Gastroesophageal sphincter (tissue), 4 donors: Measurements from ENCODE around the gene CFAP46. TPM values are rescaled to one million over a fixed set of nuclear protein-coding genes. Genes with fewer than 3 reads are reported as not detected.

ENCODE experiments used
- ATAC-seq: fragments of 150-250 bp; one replicate; pipeline ENCODE4 v1.9.1; 2016; ENCODE audit warnings: mild to moderate bottlenecking, moderate library complexity
- H3K27ac ChIP-seq, 4 donors: fragments of 200-600 bp; sonication (generic) in 3 of 4; 1 replicate in 3 of 4; 2 replicates in 1 of 4; pipeline ENCODE4 v1.5.1; 2016 to 2019
- H3K27me3 ChIP-seq: fragments of 200-600 bp; sonication (generic); one replicate; pipeline ENCODE4 v1.5.1; 2019
- H3K36me3 ChIP-seq, 2 donors: fragments of 200-600 bp; sonication (generic); one replicate each; pipeline ENCODE4 v1.5.1; 2019; ENCODE audit warnings: control low read depth in 1 of 2
- H3K4me1 ChIP-seq, 3 donors: fragments of 200-600 bp; sonication (generic); 1 replicate in 2 of 3; 2 replicates in 1 of 3; pipeline ENCODE4 v1.5.1; 2016 to 2019; ENCODE audit warnings: control low read depth in 2 of 3
- H3K4me3 ChIP-seq, 2 donors: fragments of 200-600 bp; sonication (generic); one replicate each; pipeline ENCODE4 v1.5.1; 2019; ENCODE audit warnings: mild to moderate bottlenecking in 1 of 2, moderate library complexity in 1 of 2
- H3K9me3 ChIP-seq, 3 donors: fragments of 200-600 bp; sonication (generic); one replicate each; pipeline ENCODE4 v1.5.1; 2017 to 2019; ENCODE audit warnings: control low read depth in 2 of 3
- CTCF ChIP-seq, 4 experiments: fragments of 200-600 bp in 2 of 4; fragments of 450-650 bp in 2 of 4; sonication (generic) in 1 of 4; IDR thresholded peaks; one replicate each; pipeline ENCODE4 v1.5.1; 2017 to 2019; ENCODE audit warnings: antibody characterized with exemption in 4 of 4, mild to moderate bottlenecking in 2 of 4, moderate library complexity in 2 of 4
- EP300 ChIP-seq: sonication (generic); formaldehyde crosslinking; IDR thresholded peaks from one replicate; pipeline ENCODE4 v1.6.1; 2017; ENCODE audit warnings: antibody characterized with exemption, mild to moderate bottlenecking
- POLR2A ChIP-seq, 2 donors: fragments of 450-650 bp; IDR thresholded peaks; one replicate each; pipeline ENCODE4 v1.6.1; 2017; ENCODE audit warnings: antibody characterized with exemption in 2 of 2, mild to moderate bottlenecking in 2 of 2, moderate library complexity in 1 of 2
- POLR2AphosphoS5 ChIP-seq: sonication (generic); formaldehyde crosslinking; IDR thresholded peaks from one replicate; pipeline ENCODE4 v1.6.1; 2017; ENCODE audit warnings: antibody characterized with exemption
- WGBS, 2 donors: methylation state at CpG; one replicate each; pipeline ENCODE4 v1.1.5; 2018; ENCODE audit warnings: low coverage in 1 of 2; 5-methylcytosine and 5-hydroxymethylcytosine counted together
- total RNA-seq, 4 donors: library from RNA; depleted of rRNA; stranded (reverse); fragments of >200 nt; gene quantifications; one replicate each; pipeline ENCODE4 v1.1.0, GENCODE V29; 2016

Gene CFAP46
- total RNA-seq, 4 donors from 2014 or later = 0.27 to 2.2 (median 0.30) TPM; not detected in 1

- no peak for ATAC-seq
- WGBS, 2 donors = 61 to 65% methylated on average over 10 to 12 of the region's 37 CpGs
Measured at GRCh38 chr10:132910901-132911785, 31.2 kb downstream of the CFAP46 start.

GRCh38 chr10:132910186-132910880 lies 32.0 kb downstream of the CFAP46 start:
- peaks cover 33% of the 10 kb centered on the region for H3K27me3 ChIP-seq
- no peak overlapping the region for H3K4me3 ChIP-seq
- no peaks in the 10 kb centered on the region for H3K36me3 ChIP-seq
- H3K9me3 ChIP-seq = peaks cover 0 to 10% (median 0%) of the 10 kb centered on the region in 3 donors
- H3K4me1 ChIP-seq = no peaks in the 10 kb centered on the region
- TF ChIP-seq CTCF (IDR thresholded peaks at IDR 0.05) (no peak), EP300 (no peak), POLR2A (IDR thresholded peaks at IDR 0.05) (no peak), POLR2AphosphoS5 (no peak)
- no peak for ATAC-seq
- 81 to 93% methylated on average over 10 to 15 of the region's 28 CpGs for WGBS, 2 donors
- H3K27ac ChIP-seq = no peak overlapping the region

More at GRCh38 chr10:132910901-132911785, 31.2 kb downstream of the CFAP46 start:
- H3K27me3 ChIP-seq = peaks cover 33% of the 10 kb centered on the region
- H3K4me1 ChIP-seq = no peaks in the 10 kb centered on the region
- peaks cover 0 to 2% (median 0%) of the 10 kb centered on the region in 3 donors for H3K9me3 ChIP-seq
- H3K4me3 ChIP-seq = no peak overlapping the region
- no peak overlapping the region for H3K27ac ChIP-seq
- TF ChIP-seq POLR2AphosphoS5 (no peak), CTCF (IDR thresholded peaks at IDR 0.05) (no peak), EP300 (no peak)
- H3K36me3 ChIP-seq = no peaks in the 10 kb centered on the region

- 80% methylated on average over 2 of the region's 21 CpGs; no CpG with 5 or more reads in 1 of the 2 donors for whole genome bisulfite sequencing, 2 donors
- H3K27me3 ChIP-seq = peaks cover 34% of the 10 kb centered on the region
Measured at GRCh38 chr10:132909491-132910071, 32.8 kb downstream of the CFAP46 start.

GRCh38 chr10:132908621-132909295 lies 33.6 kb downstream of the CFAP46 start:
- H3K4me3 ChIP-seq = no peak overlapping the region
- no peak for TF ChIP-seq POLR2AphosphoS5
- H3K27me3 ChIP-seq = peaks cover 38% of the 10 kb centered on the region
- H3K9me3 ChIP-seq = peaks cover 0 to 21% (median 0%) of the 10 kb centered on the region in 3 donors
- no peak overlapping the region for H3K27ac ChIP-seq
- no peaks in the 10 kb centered on the region for H3K4me1 ChIP-seq
- ATAC-seq = no peak
- WGBS, 2 donors = 90% methylated on average over 2 to 4 of the region's 33 CpGs
- no peaks in the 10 kb centered on the region for H3K36me3 ChIP-seq

More at GRCh38 chr10:132909491-132910071, 32.8 kb downstream of the CFAP46 start:
- Histone ChIP-seq H3K9me3 (peaks cover 0 to 17% (median 0%) of the 10 kb centered on the region in 3 donors), H3K27ac (no peak overlapping the region), H3K4me1 (no peaks in the 10 kb centered on the region), H3K4me3 (no peak overlapping the region), H3K36me3 (no peaks in the 10 kb centered on the region)
- no peak for ATAC-seq
- TF ChIP-seq POLR2A (IDR thresholded peaks at IDR 0.05) (no peak), CTCF (IDR thresholded peaks at IDR 0.05) (no peak), EP300 (no peak), POLR2AphosphoS5 (no peak)
